Hematopoietic multipotent progenitor cell treated with erythropoietin and hydrocortisone succinate and interleukin-3 and kit ligand, for 8 days (in vitro differentiated cells): ENCODE results near the gene ANKRD10.
"Not testable (repeated sequence)": the region's sequence is repeated elsewhere in the genome, so short reads cannot be mapped to it uniquely, and the experiment has no call there.

Source experiments
- DNase-seq: peaks from one replicate; pipeline ENCODE4 v3.0.0-alpha.2; 2015

The ANKRD10 gene

DNA sequence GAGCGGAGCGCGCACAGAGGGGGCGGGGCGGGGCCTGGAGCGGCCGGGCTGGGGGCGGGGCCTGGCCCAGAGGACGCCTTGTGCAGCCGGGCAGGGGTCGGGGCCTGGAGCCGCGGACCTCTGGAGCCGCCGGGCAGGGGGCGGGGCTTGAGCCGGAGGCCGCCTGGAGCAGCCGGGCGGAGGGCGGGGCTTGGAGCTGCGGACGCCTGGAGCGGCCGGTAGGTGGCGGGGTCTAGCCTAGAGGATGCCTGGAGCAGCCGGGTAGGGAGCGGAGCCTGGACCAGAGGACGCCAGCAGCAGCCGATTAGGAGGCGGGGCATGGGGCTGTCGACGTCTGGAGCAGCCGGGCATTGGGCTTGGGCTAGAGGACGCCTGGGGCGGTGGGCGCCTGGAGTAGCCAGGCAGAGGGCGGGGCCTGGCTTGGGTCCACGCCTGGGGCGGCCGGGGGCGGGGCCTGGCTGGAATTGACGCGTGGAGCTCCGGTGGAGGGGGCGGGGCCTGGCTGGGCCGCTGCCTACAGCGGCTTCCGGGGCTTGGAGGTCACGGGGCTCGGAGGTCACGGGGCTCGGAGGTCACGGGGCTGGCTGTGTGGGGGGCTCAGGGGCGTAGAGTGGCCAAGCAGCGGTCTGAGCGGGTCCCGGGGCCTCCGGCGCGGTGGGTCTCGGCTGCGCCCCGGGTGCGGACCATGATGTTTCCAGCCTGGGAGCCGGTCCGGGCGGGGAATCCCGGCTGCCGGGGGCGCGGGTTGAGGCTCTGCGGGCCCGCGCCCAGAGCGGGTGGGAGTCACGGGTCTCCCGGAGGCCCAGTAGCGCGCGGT is at the start of gene ANKRD10:
TSS of gene ANKRD10 (minus strand) at position 13 of the 817 bp plus-strand sequence. CDS start 135 bp downstream, outside the sequence.
- peak; percentile 96 for DNase-seq

GRCh38 chr13:110964229-110965037 is 49.6 kb upstream of the ANKRD10 start:
- no peak for DNase-seq

DNA sequence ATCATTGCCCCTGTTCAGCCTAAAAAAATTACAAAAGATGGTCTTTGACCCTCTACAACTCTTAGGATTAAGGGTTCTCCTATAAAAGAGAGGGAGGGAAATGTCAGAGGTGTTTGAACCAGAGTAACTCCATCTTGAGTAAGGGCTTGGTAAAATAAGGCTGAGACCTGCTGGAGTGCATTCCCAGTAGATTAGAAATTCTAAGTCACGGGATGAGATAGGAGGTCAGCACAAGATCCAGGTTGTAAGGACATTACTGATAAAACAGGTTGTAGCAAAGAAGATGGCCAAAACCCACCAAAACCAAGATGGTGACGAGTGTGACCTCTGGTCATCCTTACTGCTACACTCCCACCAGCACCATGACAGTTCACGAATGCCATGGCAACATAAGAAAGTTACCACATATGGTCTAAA is 48.7 kb upstream of the ANKRD10 start:
- DNase-seq, result no peak

DNA sequence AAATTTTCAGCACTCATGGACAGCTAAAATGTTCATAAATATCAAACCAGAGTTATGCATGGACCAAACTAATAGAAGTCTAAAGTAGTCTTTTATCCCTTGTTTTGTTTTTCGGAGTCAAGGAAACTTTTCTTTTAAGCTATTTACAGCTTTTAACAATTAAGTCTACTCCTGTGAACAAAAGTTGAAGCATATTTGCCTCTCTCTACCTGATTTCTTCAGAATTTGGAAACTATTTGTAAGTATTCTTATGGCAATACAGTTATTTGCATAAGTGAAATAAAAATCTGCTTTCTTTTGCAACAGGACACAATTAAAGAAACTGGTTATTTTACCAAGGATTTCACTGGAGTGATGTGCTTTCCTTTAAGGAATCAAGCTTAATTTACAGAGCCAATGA is 47.1 kb upstream of the ANKRD10 start:
- DNase-seq, result no peak

- DNase-seq, result no peak
Observed at GRCh38 chr13:110960204-110960603, 45.3 kb upstream of the ANKRD10 start.

DNA sequence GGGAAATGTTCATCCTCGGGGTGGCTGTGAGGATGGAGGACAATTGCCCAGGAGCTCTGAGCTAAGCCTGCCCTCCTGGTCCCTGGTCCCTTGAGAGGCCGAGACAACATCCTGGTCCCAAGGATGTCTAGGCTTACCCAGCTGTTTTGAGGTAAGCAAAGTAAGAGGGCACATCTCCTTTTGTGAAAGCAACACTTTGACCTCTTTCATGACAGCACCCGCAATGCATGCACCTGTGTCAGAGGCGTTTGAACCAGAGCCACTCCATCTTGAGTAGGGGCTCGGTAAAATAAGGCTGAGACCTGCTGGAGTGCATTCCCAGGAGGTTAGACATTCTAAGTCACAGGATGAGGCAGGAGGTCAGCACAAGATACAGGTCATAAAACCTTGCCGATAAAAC is 43.1 kb upstream of the ANKRD10 start:
- no peak for DNase-seq

- DNase-seq, result no peak
Observed at GRCh38 chr13:110957181-110957884, 42.5 kb upstream of the ANKRD10 start.

GRCh38 chr13:110956216-110956615 is 41.3 kb upstream of the ANKRD10 start:
- not testable (repeated sequence) for DNase-seq

DNA sequence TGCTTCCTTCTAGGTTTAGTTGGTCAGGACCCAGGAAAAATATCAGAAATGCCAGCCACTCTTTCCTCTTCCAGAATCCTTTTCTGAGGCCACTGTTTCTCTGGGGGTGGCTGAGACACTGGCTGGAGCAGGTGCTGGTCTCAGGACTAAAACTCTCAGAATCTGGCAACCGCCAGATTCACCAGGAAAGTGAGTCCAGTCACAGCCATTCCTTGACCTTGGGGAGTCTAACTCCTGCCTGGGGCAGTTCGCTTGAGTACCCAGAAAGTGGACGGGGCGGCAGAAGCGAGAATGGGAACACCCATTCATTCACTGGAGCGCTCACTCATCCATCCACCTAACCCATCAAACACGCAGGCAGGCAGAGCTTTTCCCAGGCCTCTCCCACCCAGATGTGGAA is 40.7 kb upstream of the ANKRD10 start:
- DNase-seq, result not testable (repeated sequence)

DNA sequence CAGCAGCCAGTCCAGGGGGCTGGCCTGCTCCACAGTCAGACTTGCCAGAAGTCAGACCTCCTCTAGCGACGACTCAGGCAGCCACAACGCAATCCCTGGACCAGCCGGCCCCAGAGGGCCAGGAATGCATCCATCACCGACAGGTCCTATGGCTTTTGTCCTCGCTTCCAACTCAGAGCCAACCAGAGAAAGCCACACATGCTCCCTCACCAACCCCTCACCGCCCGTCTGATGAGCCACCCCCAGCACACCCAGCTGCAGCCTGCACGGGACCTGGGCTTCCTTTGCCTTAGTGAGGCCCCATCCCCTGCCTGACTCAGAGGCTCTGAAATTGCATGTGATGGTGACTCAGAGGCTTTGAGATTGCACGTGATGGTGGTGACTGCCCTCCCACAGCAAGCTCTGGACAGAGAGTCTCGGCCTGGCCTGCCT is 40.2 kb upstream of the ANKRD10 start:
- DNase-seq, result not testable (repeated sequence)

DNA sequence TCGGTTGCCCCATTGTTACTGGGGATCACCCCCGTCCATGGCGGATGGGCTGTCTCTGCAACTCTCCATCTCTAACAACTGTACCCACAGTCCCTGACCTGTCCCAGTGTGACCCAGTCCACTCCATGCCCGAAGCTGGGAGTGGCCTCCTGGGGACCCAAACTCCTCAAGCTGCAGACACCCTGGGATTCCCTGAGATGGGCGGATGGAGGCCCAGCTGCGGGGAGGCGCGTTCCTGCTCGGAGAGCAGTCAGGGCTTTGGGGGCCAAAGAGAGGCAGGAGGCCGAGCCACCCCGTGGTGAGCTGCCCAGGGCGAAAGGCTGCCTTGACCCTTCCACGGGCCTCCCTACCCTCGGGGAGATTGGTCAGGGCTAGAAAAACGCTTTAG is 39.7 kb upstream of the ANKRD10 start:
- not testable (repeated sequence) for DNase-seq

DNA sequence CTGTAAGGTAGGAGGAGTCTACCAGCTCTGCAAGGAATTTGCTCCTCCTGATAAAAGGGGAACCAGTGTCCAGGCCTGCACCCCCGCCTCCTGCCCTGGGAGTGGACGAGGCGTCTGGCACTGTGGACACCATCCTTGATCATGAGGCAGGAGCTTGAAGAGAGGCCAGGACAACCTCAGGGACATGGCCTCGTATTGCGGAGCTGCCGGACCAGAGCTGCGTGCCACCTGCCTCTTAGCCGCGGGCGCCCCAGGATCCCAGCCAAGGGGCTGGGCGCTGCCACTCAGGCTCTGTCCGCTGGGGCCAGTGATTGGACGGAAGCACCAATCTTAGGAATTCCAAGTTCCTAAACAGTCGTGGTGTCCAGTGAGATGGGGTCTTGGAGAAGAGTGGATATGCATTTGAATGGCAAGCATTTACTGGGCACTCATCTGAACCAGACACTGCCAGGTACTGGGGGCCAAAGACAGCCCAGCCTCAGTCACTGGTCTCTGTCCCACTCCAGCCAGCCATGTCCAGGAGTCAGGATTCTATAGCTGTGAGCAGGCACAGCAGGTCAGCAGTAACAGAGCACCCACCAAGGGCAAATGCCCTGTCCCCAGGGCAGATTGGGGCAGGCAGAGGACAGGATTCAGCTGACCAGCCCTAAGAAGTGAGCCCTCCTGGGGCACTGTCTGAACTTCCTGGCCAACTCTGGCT is 39.1 kb upstream of the ANKRD10 start:
- no peak for DNase-seq

- DNase-seq, result no peak
Observed at GRCh38 chr13:110953416-110953815, 38.5 kb upstream of the ANKRD10 start.

- DNase-seq, result not testable (repeated sequence)
Observed at GRCh38 chr13:110952135-110952534, 37.3 kb upstream of the ANKRD10 start.

GRCh38 chr13:110950819-110951570 is 36.1 kb upstream of the ANKRD10 start:
- no peak for DNase-seq

GRCh38 chr13:110950356-110950755 is 35.5 kb upstream of the ANKRD10 start:
- no peak for DNase-seq

DNA sequence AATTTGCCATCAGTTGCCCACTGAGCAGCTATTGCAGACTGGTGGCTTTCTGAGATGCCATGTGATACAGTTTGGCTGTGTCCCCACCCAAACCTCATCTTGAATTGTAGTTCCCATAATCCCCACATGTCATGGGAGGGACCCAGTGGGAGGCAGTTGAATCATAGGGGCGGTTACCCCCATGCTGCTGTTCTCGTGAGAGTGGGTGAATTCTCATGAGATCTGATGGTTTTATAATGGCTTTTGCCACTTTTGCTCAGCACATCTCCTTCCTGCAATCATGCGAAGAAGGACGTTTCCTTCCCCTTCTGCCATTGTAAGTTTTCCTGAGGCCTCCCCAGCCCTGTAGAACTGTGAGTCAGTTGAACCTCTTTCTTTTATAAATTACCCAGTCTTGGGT is 34.8 kb upstream of the ANKRD10 start:
- DNase-seq, result peak; percentile 3

GRCh38 chr13:110949116-110949515 is 34.2 kb upstream of the ANKRD10 start:
- DNase-seq, result no peak

DNA sequence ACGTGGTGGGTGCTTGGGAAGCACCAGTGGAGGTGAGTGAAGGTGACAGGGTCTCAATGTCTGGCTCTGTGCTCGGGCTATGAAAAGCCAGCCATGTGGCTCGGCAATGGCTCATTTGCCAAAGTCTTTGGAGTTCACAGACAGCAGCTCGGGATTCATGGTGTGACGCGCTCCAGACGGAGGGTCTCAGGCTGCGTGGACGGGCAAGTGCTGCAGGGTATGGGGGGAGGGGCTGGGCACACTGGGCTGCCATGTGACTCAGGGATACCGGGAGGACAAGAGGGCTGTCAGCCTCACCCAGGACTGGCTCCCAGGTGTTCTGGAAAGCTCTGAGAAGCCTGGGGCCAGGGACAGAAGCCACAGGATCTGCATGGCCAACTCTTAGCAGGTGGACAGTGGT is 32.5 kb upstream of the ANKRD10 start:
- not testable (repeated sequence) for DNase-seq

- DNase-seq, result no peak
Observed at GRCh38 chr13:110945928-110946570, 31.2 kb upstream of the ANKRD10 start.
